ENCODE measurements around the gene CADM1. TPM values are rescaled to one million over a fixed set of nuclear protein-coding genes. Genes with fewer than 3 reads are reported as not detected.

CADM1 gene
- total and polyA plus RNA-seq, 10 of the 15 experiments (the other 5 are each of a cell fraction or from before 2014, with no cell fraction given): 0.03 to 0.48 (median 0.15) TPM; not detected in 3

- H3K27me3 ChIP-seq (replicated peaks in 1 of 2; ENCODE audit: control insufficient read depth in 2 of 2, insufficient read depth in 2 of 2, low read length in 1 of 2): no peaks in the 10 kb centered on the region; a peak in 1 of 4 replicates
- H4K20me1 ChIP-seq (ENCODE audit: control insufficient read depth, insufficient read depth): no peaks in the 10 kb centered on the region
- ATAC-seq: no peak
- no peak overlapping the region for H3K4me2 ChIP-seq (ENCODE audit: control insufficient read depth, insufficient read depth)
- no peak for DNase-seq (ENCODE audit: low read depth, low spot score)
- no peaks in the 10 kb centered on the region for H3K36me3 ChIP-seq (ENCODE audit: control insufficient read depth in 2 of 2, insufficient read depth in 2 of 2, low read length in 1 of 2)
- intact Hi-C loops (cut with micrococcal nuclease; ENCODE audit: unreplicated experiment) (no loop called here), in situ Hi-C loops (cut with MboI) (no loop called here)
- no peak for FAIRE-seq
- ChIA-PET CTCF (no interaction called here), POLR2A (no interaction called here), SMC1A (ENCODE audit: uncharacterized antibody, unreplicated experiment) (no interaction called here), RAD21 (ENCODE audit: unreplicated experiment) (no interaction called here)
- no peaks in the 10 kb centered on the region for H3K79me2 ChIP-seq (ENCODE audit: control insufficient read depth, insufficient read depth, low read length)
- TF ChIP-seq RELA (IDR thresholded peaks at IDR 0.05; ENCODE audit: borderline replicate concordance, partially characterized antibody) (no peak), SPI1 (IDR thresholded peaks at IDR 0.05; ENCODE audit: borderline replicate concordance, insufficient read depth, low read depth, low read length) (no peak), BCL3 (IDR thresholded peaks at IDR 0.05; ENCODE audit: borderline replicate concordance, insufficient read depth, low read depth, low read length, poor library complexity, severe bottlenecking) (no peak), CHD1 (IDR thresholded peaks at IDR 0.05; ENCODE audit: low read depth, low read length) (no peak), ESRRA (IDR thresholded peaks at IDR 0.05; ENCODE audit: low read length) (no peak), SIN3A (IDR thresholded peaks at IDR 0.05; ENCODE audit: low read depth, low read length) (no peak), ZNF687 (IDR thresholded peaks at IDR 0.05) (no peak), CBFB (IDR thresholded peaks at IDR 0.05; ENCODE audit: low read depth) (no peak), ZNF24 (IDR thresholded peaks at IDR 0.05) (no peak), CEBPB (IDR thresholded peaks at IDR 0.05; ENCODE audit: borderline replicate concordance in 1 of 2, low read depth in 2 of 2, low read length in 2 of 2) (no peak)
- no peak overlapping the region for H2AFZ ChIP-seq (ENCODE audit: control insufficient read depth, low read depth, low read length)
- H3K4me3 ChIP-seq: no peak overlapping the region
- no peaks in the 10 kb centered on the region for H3K9me3 ChIP-seq (replicated peaks; ENCODE audit: control insufficient read depth, insufficient read depth, low read length)
- no peak overlapping the region for H3K9ac ChIP-seq (ENCODE audit: control insufficient read depth, insufficient read depth, low read length)
- WGBS (ENCODE audit: insufficient coverage, insufficient replicate concordance, low lambda C conversion rate, missing lambda C conversion rate): 28% methylated on average over 5 of the region's 5 CpGs
- no peak overlapping the region for H3K27ac ChIP-seq (ENCODE audit: control insufficient read depth, insufficient read depth)
- BruUV-seq (replicated peaks): no TSS peak
- no peaks in the 10 kb centered on the region for H3K4me1 ChIP-seq (ENCODE audit: control insufficient read depth, insufficient read depth, low read length)
These were observed 147.1 kb downstream of the CADM1 start for GRCh38 chr11:115357066-115357465.
